ENCODE data around the gene CUEDC1.
"Not testable (repeated sequence)": the region's sequence is repeated elsewhere in the genome, so short reads cannot be mapped to it uniquely, and the experiment has no call there.

The CUEDC1 gene

DNA sequence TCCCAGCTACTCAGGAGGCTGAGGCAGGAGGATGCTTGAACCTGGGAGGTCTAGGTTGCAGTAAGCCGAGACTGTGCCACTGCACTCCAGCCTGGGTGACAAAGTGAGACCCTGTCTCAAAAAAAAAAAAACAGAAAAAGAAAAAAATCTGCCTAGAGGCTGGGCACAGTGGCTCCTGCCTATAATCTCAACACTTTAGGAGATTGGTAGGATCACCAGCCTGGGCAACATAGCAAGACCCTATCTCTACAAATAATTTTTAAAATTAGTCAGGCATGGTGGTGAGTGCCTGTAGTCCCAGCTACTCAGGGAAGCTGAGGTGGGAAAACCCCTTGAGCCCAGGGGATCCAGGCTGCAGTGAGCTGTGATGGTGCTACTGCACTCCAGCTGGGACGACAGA lies 17.7 kb downstream of the CUEDC1 start:
- no peak for DNase-seq

DNA sequence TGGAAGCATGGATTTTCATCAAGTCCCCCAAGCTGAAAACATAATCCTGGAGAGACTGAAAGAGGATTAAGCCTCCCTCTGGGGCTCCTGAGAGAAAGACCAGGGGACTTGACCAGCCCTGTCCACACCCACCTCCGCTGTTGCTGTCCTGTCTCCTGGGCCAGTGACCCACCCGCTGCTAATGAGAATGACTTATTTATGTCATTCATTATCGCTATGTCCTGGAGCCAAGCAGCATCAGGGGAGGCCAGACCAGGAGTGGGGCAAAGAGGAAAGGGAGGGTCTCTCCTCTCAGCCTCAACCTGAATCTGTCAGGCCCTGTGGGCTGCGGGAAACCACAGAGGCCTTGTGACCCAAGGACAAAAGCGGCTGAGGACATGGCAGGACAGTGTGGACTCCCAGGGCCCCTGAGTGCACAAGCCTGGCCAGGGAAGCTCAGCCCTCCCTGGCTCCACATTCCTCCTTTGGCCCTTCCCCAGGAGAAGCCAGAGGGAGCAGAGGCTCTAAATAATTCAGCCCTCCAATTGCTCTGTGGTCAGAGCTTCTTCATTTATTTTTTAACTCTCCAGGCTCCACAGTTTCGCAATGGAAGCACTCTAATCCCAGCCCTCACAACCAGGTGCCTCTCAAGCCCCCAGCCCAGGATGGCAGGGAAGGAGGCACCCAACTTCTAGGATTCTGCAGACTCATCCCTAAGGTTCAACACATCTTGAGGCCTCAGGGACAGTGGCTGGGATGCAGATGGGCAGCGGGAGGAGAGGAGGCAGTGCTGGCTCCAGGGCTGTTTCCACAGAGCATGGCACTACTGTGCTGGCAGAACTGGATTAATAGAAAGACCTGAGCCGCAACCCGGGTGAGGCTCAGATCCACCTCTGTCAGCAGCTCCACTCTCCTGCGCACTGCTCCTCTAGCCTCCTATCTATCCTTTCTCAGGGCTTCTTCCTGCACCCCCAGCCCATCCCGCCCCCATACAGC lies 19.1 kb downstream of the CUEDC1 start:
- peak; percentile 30 to 70 for DNase-seq

DNA sequence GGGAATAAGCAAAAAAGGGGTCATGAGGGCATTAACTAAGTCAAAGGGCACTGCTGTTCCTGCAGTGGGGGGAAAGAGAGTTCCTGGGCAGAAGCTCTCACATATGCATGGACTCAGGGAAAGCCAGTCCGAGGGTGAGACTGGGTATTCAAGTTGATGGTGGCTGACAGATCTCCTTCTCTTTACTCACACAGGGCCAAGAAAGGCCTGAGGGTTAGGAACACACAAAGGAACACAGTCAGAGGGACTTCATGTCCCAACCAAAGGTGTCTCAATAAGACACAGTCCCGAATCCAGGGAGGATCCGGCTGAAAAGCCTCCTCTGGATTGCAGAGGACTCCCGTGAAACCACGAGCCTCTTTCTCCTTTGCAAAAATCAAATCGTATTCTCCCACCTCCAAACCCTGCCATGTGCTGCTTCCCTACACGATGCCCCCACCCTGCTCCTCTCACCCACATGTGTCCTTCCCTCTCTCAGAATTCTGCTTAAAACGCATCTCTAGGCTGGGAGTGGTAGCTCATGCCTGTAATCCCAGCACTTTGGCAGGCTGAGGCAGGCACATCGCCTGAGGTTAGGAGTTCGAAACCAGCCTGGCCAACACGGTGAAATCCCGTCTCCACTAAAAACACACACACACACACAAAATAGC lies 23.6 kb downstream of the CUEDC1 start:
- DNase-seq = no peak

DNA sequence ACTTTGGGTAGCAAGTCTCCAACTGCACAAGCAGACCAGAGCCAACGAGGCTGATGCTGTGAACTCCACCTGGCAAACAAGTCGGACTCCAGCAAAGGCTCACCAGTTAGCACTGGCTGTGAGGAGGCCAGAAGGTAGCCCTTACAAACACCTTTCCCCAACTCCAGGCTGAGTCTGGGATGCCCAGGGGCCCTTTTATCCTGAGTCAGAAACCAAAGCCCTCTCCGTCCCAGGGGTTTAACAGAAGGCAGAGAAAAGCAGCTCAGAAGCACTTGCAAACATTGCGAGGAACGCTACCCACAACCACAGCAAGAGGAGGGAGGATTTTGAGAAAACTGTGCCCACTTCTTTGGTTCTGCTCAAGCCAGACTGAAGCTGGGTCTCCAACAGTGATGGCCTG lies 25.0 kb downstream of the CUEDC1 start:
- DNase-seq = no peak

DNA sequence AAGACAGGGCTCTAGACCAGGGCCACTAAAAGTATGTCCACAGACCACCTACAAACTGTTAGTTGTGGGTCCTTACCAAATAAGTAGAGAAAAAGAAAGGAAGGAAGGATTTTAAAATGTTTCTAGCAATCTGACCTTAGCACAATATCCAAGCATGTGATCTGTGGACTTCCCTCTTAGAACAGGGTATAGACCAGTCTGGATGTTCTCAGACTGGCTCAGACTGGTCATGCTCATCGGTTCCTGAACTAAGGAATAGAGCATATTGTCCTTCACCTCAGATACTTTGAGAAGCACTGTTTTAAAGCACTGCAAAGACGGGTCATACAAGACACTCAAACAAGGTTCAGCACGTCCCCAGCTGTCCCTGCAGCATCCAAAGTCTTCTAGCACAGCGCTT lies 25.8 kb downstream of the CUEDC1 start:
- no peak for DNase-seq

DNA sequence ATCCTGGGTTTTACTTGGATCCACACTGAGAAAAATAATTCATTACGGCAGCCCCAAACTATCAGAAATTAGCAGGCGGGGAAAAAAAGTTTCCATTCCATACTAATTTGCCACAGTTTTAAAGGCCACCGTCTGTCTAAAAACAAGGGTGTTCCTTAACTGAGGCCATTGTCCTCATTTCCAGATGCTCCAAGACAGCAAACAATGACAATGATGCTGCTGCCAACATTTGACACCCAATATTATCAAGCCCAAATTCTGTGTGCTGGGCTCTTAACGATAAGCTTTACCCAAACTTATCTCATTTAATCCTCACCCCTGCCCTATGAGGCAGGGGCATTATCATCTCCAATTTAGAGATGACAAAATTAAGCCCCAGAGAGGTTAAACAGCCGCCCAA lies 26.3 kb downstream of the CUEDC1 start:
- DNase-seq = no peak

DNA sequence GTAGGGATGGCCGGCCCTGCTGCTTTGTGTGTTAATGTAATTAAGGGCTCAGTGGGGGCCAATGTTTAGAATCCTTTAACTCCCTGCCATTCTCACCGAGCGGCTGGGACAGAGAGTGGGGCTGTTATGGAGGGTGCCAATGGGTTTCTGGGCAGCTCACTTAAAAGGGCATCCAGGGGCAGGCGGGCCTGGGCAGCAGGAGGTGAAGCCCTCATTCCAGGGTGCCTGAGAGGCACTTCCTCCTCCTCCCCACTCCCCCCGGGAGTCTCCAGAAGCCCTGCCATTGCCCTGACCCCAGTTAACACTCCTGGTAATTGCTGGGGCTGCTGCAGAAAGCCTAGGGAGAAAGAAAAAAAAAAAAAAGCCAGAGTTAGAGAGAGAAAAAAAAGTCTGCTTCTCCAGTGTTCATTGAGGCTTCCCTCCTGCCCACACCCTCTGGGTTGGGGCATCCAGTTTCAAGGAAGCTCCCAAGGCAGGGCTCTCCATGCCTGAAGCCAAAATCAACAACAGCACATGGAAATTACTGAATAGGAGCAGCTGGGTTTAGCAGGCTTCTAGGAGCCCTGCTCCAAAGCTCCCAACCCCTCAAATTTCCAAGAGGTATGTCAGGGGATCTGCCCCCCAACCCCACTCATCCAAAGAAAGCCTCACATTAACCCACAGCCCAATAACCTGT lies 28.0 kb downstream of the CUEDC1 start:
- peak; percentile 18 to 35 for DNase-seq

DNA sequence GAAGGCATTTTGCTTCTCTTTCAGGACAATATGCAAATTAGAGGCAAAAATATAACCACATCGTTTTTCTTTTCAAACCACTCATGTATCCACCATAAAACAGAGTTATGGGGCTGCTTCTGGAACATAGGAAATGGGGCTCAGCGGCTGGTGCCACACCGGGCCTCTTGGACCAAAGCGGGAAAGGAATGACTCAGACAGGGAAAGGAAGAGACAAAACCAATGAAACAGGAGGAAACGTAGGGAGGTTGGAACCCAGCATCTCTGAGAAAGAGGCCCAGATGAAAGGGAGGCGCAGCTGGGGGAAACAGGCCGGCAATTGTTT lies 28.5 kb downstream of the CUEDC1 start:
- no peak for DNase-seq

DNA sequence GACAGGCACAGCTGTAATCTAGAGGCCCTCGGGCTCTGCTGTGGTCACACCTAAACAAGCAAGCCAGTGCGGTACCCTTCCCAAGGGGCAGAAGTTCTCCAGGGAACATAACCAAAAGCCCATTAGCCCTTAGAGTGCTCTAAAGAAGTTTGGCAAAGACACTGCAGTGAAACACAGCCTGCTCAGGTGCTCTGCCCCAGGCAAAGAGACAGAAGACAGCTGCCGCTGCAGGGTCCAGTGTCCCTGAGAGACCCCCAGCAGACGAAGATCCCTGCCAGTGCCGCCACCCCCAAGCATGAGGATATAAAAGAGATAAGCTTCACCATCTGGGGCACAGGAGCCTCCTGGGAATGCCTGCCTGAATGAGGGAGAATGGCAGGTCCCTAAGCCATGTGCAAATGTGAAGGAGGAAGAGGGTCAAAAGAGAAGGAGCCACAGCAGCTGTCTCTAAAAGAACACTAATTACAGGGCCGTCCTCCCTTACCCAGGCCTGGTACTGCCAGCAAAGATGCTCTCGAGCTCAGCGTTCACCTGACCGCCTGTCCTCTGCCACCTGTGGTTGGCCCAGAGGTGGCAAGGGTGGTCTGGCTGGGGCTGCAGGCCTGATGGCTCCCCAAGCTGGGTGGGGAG lies 29.7 kb downstream of the CUEDC1 start:
- DNase-seq = peak; percentile 100

DNA sequence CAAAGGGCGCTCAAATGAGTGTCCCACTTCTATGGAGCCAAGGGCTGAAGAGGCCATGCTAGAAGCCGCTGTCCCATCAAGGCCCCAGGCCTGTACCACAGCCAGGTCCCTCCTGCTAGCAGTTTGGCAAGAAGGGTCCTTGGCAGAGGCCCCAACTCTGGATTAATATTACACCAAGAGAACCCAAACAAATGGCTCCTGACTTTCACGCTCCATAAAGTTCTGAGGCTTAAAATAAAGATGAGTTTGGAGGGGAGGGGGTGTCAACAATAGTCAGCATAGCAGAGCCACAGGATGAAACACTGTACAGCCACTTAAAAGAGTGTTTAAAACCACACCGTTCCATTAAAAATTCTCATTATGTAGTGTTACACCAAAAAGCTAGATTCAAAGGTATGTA lies 30.5 kb downstream of the CUEDC1 start:
- DNase-seq = peak; percentile 62 to 73

DNA sequence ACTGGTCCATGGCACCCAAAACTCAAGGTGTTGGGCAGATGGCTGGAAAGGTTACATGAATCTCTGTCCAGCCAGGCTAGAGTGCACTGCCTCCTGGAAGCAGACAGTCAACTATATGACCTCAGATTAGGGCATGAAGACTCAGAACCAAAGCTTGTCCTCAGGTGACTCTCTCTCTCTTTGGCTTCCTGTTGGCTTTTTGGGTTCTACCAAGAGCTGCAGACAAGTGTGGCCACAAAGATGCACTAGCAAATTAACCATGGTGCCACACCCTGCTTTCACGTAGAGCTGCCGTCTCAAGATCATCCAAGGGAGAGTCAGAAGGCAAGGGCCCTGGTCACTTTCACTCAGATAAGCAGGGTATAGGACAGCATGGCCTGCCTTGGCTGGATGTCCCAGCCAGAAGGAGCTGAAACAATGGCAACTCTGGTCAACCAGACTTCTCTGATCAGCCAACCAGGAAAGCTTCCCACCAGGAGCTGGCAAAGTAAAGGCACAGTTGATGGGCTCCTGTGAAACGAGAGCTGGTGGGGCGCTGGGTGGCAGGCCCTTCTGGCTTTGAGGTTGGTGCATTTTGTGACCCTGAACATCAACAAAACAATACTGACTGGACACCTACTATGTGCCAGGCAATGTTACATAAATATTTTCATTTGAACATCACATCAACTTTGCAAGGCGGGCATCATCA lies 31.9 kb downstream of the CUEDC1 start:
- DNase-seq = no peak

DNA sequence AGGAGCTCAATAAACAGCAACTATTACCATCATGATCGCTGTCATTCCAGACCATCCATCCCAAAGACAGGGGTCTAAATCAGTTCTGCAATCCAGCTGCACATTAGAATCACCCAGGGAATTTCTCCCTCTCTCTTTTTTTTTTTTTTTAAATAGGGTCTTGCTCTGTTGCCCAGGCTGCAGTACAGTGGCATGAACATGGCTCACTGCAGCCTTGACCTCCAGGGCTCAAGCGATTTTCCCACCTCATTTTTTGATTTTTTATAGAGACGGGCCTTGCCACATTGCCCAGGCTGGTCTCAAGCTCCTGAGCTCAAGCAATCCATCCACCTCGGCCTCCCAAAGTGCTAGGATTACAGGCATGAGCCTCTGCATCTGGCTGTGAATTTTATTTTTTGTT lies 32.5 kb downstream of the CUEDC1 start:
- not testable (repeated sequence) for DNase-seq

DNA sequence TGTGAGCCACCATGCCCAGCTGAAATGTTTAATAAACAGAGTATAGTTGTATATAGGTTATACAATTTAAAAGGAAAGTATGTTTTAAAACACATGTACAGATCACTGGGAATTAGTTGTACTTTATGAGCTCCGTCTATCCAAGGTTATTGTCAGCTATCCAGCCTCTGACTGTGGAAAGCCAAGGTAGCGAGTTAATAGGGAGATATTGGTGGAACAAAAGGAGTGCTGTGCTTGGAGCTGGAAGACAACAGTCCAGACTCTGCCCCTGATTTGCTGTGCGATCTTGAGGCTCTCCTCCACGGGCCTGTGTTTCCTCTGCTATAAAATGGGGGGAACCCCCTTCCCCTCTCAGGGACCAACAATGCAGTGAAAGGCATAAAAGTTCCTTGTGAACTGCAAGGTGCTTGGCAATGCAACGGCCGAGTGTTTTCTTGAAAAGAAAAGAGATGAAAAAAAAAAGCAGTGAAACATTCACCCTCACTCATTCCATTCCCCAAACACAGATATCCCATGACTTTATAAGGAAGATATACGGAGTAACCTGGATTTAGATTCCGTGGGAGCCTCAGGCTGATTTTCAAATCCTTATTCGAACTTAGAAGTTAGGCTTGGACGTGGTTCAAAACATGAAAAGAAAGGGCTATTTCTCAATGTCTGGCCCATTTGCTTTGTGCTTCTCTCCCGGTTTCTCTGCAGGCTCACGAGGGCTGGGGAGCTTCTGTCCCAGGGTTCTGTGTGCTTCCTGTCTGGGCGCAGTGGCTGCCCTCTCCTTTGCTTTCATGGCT lies 34.1 kb downstream of the CUEDC1 start:
- no peak for DNase-seq

DNA sequence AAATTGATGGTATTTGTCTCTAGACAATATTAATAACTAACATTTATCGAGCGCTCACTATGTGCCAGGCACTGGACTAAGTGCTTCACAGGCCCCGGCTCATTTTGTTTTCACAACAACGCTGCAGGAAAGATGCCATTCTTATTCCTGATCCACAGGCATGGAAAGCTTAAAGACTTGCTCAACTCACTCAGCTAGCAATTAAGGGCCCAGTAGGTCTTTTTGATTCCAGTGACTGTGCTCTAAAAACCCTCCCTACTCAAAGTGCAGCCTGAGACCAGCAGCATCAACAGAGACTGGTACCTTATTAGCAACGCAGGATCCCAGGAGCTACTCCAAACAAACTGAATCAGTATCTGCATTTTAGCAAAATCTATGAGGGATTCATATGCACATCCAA lies 35.3 kb downstream of the CUEDC1 start:
- peak; percentile 62 to 84 for DNase-seq

DNA sequence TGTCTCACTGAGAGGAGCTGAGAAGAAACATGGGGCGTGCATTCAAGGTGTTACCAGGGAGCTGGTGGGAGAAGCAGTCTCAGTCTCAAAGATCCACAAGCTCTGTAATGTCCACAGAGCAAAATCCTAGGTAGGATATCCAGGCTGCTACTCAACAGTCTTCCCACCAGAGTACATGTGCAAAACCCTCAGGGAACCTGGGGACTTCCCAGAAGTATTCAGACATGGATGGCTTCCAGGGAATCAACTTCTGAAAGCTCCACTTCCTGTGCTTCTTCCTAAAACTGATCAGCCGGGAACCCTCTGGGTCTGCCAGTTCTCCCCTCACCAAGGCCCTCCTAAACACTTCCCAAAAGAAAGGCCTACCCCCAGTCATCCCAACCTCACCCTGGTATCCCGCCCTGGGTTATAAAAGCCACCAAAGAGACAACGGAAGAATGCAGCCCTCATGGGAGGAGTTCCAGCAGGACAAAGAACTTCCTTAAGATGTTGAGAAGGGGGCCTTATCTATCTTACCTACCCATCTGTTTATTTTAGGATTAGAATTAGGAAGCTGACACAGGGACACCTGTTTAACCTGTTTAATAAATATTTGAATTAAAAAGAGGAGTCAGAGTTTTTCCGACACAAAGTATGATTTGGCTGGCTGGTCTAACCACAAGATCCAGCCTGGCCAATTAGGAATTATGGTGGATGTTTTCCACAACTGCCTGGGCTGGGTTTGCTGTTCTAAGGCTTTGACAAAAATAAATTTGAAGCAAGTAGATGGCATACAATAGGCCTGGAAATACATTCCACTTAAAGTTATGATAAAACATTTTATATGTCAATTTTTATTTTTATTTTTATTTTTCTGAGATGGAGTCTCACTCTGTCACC lies 37.0 kb downstream of the CUEDC1 start:
- peak in 1 of 2 experiments; percentile 33 for DNase-seq

DNA sequence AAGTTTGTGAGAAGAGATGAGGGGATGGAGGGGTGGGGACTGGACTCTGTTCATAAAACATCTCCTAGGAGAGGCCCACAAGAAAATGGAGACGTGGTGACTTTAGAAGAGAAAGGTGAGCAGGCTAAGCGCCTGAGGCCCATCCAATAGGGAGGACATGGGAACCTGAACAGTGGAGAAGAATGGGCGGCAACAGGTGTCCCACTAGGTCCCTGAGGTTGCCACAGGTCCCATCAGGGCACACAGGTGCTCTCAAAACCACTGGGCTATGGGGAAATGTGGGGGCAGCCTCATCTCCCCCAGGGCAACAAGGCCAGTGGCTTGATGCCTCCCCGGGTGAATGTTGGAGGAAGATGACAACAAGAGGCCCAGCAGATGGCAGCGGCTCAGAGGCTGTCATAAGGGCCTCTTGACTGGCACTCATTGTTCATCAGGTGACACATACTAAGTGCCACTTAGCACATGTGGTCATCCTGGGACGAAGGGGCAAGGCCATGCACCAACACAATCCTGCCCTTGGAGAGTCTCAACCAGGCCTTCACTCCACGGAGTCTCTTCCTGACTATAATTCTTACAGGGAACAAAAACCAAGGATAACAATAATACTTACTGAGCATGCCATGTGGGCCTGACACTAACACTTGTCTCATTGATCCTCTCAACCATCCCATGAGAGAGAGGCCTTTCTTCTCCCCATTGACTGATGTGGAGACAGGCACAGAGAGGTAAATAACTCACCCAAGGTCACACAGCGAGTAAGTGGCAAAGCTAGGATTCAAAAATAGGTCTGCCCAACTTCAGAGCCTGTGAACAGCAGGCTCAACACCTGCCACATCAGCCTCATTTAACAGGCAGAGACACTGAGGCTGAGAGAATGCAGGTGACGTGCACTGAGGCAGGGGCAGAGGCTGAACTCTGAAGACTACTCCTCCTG lies 38.0 kb downstream of the CUEDC1 start:
- peak; percentile 99 for DNase-seq

DNA sequence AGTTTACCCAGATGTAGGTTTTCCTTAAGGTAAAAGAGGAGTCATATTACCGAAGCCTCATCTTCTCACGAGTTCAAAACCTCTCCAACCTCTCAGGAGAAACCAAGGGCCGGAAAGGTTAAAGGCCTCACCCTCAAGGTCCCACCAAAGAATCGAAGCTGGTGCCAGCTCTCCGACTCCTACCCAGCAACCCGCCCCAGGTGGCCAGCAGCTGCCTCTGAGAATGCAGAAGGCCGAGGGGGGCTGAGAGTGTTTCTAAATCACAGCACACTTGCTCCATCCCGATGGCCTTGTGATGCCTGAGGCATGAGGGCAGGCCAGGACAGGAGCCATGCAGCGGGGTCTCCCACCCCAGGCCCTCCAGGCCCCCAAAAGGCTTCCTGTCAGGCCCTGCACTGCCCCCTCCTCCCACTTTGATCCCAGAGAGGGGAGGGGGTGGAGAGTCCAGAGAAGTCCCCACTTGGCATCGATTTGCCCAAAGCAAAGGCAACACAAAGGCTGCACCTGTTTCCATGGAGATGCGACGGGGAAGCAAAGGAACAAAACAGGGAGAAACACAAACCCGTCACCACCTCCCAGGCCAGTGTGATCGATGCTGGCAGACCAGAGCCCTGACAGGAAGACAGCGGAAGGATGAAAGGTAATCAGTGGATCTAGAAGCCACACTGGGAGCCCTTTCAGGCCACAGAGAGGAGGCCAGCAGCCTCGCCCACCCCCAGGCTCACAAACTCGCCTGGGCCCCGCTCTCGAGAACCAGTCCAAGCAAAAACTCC lies 39.0 kb downstream of the CUEDC1 start:
- peak; percentile 60 to 72 for DNase-seq

DNA sequence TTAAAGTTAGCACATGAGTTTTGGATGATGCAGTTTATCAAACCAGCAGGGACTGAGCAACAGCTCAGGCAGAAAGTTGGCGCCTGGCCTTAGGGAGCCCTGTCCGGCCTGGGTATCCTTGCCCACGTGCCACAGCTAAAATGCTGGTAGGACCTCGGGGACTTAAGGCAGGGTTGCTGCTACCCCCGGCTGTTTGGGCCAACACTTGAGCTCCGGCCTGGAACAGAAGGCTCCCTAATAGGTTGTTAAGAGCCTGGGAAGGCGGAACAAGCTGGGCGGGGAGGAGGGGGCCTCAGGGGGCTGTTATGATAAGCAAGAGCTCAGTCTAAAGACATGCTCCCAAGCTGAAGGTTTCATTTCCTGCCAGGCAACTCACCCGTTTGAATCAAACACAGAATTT lies 39.7 kb downstream of the CUEDC1 start:
- peak; percentile 83 to 93 for DNase-seq
